GM19468 (cell line): ENCODE results near the gene VPS72.
"Not testable (repeated sequence)": the region's sequence is repeated elsewhere in the genome, so short reads cannot be mapped to it uniquely, and the experiment has no call there.

ENCODE experiments used
- ATAC-seq: cut with Tn5 transposase; IDR thresholded peaks from one replicate; pipeline ENCODE4 v1.9.1; 2021; ENCODE audit warnings: mild to moderate bottlenecking, moderate library complexity, moderate number of reproducible peaks; ENCODE audit not compliant: unreplicated experiment; ENCODE audit errors: extremely low read depth

Gene VPS72

GRCh38 chr1:151188667-151189066 lies 1.3 kb downstream of the VPS72 start:
- ATAC-seq: not testable (repeated sequence)

GRCh38 chr1:151187205-151187604 lies 2.8 kb downstream of the VPS72 start:
- ATAC-seq: no peak

DNA sequence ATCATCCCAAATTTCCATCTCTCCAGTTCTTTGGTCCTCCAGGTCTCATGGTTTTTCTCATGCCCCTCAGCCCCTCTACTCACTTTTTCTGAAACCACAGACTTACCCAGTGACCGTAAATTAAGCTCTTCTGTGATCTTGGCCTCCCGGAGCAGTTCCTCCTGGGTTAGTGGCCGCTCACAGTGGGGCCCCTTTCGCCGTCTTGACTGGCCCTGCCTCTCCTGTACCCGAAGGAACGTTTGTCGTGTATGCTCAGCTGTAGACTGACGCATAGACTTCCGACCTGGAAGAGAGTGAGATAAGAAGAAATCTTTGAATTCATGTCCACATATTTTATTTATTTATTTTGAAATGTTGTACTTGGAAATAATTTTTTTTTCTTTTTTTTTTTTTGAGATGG lies 5.8 kb downstream of the VPS72 start:
- no peak for ATAC-seq

DNA sequence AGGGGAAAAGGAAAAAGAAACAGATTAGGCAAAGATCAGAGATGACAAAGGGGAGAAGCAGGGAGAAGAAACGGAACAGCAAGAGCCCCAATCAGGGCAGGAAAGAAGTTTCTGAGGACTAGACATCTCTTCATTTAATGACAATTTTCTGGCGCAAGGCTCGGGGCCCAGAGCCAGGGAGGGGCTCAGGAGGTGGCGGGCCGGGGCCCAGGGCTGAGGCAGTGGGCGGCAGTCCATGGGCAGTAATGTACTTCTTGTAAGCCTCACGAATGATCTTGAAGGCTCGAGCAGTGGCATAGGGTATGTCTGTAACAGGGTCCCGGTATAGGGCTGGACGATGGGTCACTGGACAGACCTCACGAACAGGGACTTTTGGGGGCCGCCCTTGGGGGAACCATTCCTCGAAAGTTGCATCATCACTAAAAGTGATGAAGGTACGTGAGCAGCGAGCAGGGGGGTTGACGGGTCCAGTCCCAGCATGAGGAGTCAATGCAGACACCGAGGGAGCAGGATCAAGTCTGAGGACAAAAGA lies 13.4 kb downstream of the VPS72 start:
- no peak for ATAC-seq

- no peak for ATAC-seq
Observed at GRCh38 chr1:151175863-151176262, 14.1 kb downstream of the VPS72 start, which contains the start of gene TMOD4. Gene TMOD4, minus strand, starts transcription at chr1:151175981. Its CDS starts 1,106 bp downstream, at chr1:151174875.

DNA sequence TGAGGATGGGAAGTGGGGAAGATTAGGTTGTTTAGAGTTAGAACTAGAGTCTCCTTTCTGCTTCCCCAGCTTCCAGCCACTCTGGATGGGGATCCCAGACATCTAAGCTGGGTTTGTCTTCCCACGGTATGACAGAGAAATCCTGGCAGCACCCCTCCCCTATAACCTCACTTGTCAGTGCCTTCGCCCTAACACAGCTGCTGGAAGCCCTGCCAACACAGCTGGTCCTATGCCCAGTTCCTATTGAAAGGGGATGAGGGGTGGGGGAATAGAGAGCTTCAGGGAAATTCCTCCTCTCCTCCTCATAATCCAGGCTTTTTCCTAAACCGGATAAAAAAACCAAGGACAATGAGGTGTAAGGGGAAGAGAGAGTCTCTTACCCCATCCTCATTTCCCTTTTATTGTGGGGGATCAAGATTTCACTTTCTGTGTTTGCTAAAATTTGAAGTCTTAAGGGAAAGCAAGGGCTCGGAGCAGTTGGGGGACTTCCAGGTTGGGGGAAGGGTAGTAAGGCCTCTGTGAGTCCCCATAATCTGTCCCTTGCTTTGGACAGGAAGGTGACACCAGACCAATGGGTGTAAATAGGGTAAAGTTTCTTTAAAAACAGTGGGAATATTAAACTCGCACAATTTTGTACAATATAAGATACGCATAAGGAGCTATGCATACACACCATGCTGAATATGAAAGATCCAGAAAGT lies 14.8 kb downstream of the VPS72 start:
- ATAC-seq: no peak

- ATAC-seq: no peak
Observed at GRCh38 chr1:151171190-151171589, 18.8 kb downstream of the VPS72 start.

GRCh38 chr1:151167116-151167515 lies 22.9 kb downstream of the VPS72 start:
- no peak for ATAC-seq

DNA sequence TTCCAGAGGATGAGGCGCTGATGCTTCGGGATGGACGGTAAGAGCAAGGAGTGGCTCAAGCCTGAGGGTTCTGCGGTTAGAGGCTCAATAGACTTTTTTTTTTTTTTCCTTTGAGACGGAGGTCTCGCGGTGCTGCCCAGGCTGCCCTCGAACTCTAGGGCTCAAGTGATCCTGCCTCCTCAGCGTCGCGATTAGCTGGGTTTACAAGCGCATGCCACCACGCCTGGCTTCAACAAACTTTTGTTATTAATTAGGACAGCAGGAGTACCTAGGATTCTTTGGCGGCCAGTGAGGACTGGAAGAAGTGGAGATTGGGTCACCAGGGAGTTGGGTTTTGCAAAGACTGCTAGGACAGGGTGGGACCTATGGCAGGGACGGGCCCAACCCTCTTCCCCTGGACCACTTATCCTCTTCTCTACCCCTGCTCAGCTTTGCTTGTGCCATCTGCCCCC lies 23.5 kb downstream of the VPS72 start:
- no peak for ATAC-seq

DNA sequence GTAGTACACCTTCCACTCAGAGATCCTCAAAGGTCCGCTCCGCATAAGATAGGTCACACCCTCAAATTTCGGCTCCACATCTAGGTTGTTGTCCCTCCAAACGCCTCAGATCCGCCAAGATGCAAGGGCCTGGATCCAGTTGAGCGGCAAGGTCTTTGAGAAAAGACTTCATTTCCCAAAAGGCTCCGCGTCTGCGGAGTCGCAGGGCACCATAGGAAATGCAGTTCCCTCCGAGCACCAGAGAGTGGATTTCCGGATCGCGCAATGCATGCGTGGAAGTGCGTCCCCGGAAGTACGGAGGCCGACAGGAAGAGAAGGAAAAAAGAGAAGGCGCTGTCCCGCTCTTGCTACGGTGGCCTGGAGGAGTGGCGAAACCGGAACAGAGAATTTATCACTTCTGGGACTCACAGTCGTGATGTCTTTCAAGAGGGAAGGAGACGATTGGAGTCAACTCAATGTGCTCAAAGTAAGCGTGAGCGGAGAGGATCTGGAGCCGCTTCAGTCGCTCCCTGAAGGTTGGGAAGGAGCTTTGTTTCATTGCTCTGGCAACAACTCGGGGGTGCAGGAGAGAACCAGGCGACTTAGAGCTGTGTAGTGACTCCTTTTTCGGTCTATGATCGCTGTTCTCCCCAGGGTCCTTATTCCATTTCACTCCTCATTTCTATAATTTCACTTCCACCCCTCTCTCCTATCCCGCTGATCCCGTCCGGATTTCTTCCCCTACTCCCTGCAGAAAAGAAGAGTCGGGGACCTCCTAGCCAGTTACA lies 24.1 kb downstream of the VPS72 start, which contains the start of the genes LYSMD1 and SCNM1:
LYSMD1 (minus strand) TSS at position 165 of the 767 bp plus-strand sequence. CDS start 644 bp downstream, outside the sequence.
SCNM1 (plus strand) TSS at position 407 of the 767 bp plus-strand sequence; CDS start at position 416, 9 bp downstream.
- peak; percentile 68 for ATAC-seq

DNA sequence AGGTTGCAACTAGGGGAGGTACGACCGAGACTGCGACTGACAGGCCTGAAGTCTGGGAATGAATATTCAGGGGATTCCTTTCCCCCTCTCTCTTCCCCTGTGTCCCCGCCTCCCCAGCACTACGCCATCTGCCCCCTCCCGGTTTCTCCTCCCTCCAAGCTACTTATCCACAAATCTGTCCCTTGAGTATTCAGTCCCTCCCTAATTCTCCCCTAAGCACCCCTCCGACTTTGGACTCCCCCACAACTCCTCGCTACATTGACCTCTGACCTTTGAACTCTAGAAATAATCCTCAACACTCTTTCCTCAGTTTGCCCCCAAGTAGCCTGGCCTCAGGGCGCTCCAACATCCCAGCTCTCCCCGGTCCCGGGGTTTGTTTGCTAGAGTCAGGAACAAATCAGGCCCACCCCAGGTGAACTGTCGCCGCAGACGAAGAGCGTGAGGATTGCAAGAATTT lies 24.7 kb downstream of the VPS72 start:
- ATAC-seq: no peak

DNA sequence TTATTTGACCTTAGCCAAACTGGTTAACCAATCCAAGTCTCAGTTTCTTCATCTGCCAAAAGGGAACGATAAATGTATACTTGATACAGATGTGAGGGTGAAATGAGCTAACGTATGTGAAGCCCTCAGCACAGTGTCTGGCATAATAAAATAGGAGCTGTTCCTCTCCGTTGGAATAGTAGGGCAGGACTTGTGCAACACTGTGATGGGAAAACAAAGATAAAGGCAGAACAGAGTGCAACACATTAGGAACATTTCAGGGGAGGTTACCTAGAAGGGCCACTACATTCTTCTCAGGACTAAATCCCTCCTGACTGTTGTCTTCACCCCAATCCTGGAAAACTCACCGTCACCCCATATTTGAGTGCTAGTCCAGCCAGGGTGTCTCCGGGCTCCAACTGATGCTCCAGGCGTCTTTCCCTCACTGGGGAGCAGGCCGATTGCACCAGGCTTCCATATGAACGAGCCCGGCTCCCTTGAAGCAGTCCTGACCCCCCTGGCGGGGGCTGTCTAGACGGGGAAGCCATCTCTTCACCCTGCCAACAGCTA lies 25.2 kb downstream of the VPS72 start:
- ATAC-seq: no peak

- ATAC-seq: no peak
Observed at GRCh38 chr1:151159373-151159772, 30.6 kb downstream of the VPS72 start.

GRCh38 chr1:151158751-151159251 lies 31.2 kb downstream of the VPS72 start:
- ATAC-seq: no peak

GRCh38 chr1:151158326-151158725 lies 31.7 kb downstream of the VPS72 start:
- no peak for ATAC-seq

GRCh38 chr1:151157067-151157531 lies 32.9 kb downstream of the VPS72 start:
- no peak for ATAC-seq

DNA sequence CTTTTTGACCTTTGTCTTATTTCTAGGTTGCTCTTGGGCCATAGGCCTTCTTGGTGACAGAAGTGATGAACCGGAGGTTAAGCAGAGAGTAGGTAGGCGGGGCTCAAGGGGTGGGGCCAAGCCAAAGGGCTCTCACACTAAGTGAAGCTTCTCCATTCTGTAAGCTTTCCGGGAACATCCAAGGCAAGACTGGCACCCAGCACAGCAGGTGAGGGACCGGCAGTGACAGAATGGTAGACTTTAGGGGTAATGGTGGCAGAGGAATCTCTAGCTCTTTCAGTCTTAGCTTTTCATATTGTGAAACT lies 33.5 kb downstream of the VPS72 start, which contains the start of gene TNFAIP8L2:
TNFAIP8L2 (plus strand) TSS at position 135 of the 305 bp plus-strand sequence. CDS start 2,049 bp downstream, outside the sequence.
- ATAC-seq: no peak

DNA sequence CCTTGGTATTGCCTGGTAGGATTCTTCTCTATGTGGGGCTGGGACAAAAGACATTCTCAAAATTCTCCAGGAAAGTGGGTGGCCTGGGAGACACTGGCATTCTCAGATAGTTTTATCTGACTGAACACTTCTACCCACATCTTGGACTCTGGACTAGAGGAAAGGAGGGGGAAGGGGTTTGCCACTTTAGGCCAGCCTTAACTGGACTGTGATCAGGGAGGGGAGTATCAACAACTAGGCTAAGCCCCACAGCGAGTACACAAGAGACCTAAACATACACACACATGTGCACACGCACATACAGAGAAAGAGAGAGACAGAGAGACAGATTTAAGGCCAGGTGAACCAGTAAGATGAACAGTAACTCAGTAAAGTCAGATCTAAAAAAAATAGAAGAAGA lies 42.3 kb downstream of the VPS72 start:
- no peak for ATAC-seq

- ATAC-seq: no peak
Observed at GRCh38 chr1:151147132-151147503, 42.9 kb downstream of the VPS72 start.

- peak; percentile 89 for ATAC-seq
Observed at GRCh38 chr1:151146412-151147131, 43.4 kb downstream of the VPS72 start, which contains the start of gene SEMA6C. Gene SEMA6C, minus strand, starts transcription at chr1:151146631. Its CDS starts 4,010 bp downstream, at chr1:151142621.
